ENCODE results near the gene PHACTR1.

PHACTR1 gene

DNA sequence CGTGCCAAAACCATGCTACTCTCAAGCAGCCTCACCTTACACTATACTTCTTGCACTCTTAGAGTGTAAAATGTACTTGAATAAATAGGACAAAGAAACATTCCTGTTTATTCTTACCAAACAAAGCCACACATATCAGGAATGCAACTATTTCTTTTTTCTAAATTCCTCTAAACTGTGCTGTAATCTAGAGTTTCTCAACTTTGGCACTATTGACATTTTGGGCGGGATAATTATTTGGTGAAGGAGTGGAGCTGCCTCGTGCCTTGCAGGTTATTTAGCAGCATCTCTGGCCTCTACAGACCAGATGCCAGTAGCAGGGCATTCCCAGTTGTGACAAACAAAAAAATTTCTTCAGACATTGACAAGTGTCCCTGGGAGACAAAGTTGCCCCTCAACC, 86.9 kb downstream of the PHACTR1 start:
- Histone ChIP-seq H3K4me1 (ENCODE audit: insufficient read depth, low read length) (no peaks in the 10 kb centered on the region; the same call in 1 of the 2 replicates), H3K27ac (ENCODE audit: low read length) (no peak overlapping the region), H3K9me3 (ENCODE audit: insufficient read depth, low read depth, low read length) (no peaks in the 10 kb centered on the region), H3K4me3 (ENCODE audit: low read length) (no peak overlapping the region), H3K9ac (ENCODE audit: low read depth, low read length) (no peak overlapping the region), H3K27me3 (ENCODE audit: insufficient read depth, low read length) (no peaks in the 10 kb centered on the region), H3K36me3 (ENCODE audit: insufficient read depth, low read depth, low read length) (no peaks in the 10 kb centered on the region)

GRCh38 chr6:12804952-12805645, 88.5 kb downstream of the PHACTR1 start:
- H3K4me3 ChIP-seq (ENCODE audit: low read length) = no peak overlapping the region
- no peaks in the 10 kb centered on the region for H3K9me3 ChIP-seq (ENCODE audit: insufficient read depth, low read depth, low read length)
- no peak overlapping the region for H3K27ac ChIP-seq (ENCODE audit: low read length)
- H3K36me3 ChIP-seq (ENCODE audit: insufficient read depth, low read depth, low read length) = no peaks in the 10 kb centered on the region
- no peaks in the 10 kb centered on the region; the same call in 1 of the 2 replicates for H3K4me1 ChIP-seq (ENCODE audit: insufficient read depth, low read length)
- no peaks in the 10 kb centered on the region for H3K27me3 ChIP-seq (ENCODE audit: insufficient read depth, low read length)
- H3K9ac ChIP-seq (ENCODE audit: low read depth, low read length) = no peak overlapping the region

DNA sequence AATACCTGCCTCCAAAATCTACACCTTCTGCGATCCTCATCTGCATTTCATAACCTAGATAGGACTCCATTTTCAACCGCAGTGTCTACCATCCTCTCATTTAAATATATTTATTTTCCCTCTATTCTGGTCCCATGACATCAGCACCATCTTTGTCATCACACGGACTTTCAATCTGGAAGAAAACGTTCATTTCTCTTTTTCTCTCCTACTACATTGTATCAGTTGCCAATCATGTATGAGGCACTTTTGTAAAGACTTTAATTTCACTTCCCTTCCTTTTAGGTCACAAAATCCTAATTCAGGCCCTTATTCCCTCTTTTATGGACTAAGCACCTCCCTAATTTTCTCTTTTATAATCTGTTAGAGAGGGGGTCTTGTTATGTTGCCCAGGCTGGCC, 89.6 kb downstream of the PHACTR1 start:
- Histone ChIP-seq H3K4me3 (ENCODE audit: low read length) (no peak overlapping the region), H3K27me3 (ENCODE audit: insufficient read depth, low read length) (no peaks in the 10 kb centered on the region), H3K9me3 (ENCODE audit: insufficient read depth, low read depth, low read length) (no peaks in the 10 kb centered on the region), H3K36me3 (ENCODE audit: insufficient read depth, low read depth, low read length) (no peaks in the 10 kb centered on the region), H3K27ac (ENCODE audit: low read length) (no peak overlapping the region), H3K9ac (ENCODE audit: low read depth, low read length) (no peak overlapping the region), H3K4me1 (ENCODE audit: insufficient read depth, low read length) (no peaks in the 10 kb centered on the region; the same call in 1 of the 2 replicates)

DNA sequence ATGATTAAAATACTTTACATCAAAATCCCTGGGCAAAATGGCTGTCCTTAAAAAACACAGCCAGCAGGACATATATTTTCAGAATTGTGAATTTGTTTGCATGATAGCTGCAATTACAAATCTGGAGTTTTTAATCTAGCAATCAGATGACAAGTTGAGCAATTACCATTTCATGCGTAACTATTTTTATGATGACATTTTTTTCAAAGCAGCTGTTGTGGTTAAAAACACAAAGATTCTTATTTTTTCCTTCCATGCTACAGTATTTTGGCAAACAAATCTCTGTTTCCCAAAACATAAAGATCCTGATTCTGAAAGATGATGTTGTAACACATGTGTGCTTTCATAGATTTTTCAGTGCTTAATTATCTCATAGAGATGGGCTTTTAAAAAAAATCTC, 90.2 kb downstream of the PHACTR1 start:
- no peak overlapping the region for H3K4me3 ChIP-seq (ENCODE audit: low read length)
- no peak overlapping the region for H3K27ac ChIP-seq (ENCODE audit: low read length)
- no peaks in the 10 kb centered on the region for H3K36me3 ChIP-seq (ENCODE audit: insufficient read depth, low read depth, low read length)
- no peaks in the 10 kb centered on the region for H3K27me3 ChIP-seq (ENCODE audit: insufficient read depth, low read length)
- H3K9ac ChIP-seq (ENCODE audit: low read depth, low read length) = no peak overlapping the region
- H3K4me1 ChIP-seq (ENCODE audit: insufficient read depth, low read length) = no peaks in the 10 kb centered on the region; the same call in none of the 2 replicates
- H3K9me3 ChIP-seq (ENCODE audit: insufficient read depth, low read depth, low read length) = no peaks in the 10 kb centered on the region

GRCh38 chr6:12811519-12811918, 95.0 kb downstream of the PHACTR1 start:
- no peak overlapping the region for H3K9ac ChIP-seq (ENCODE audit: low read depth, low read length)
- H3K4me3 ChIP-seq (ENCODE audit: low read length) = no peak overlapping the region
- H3K27ac ChIP-seq (ENCODE audit: low read length) = no peak overlapping the region
- H3K4me1 ChIP-seq (ENCODE audit: insufficient read depth, low read length) = peaks cover 3% of the 10 kb centered on the region; the same call in 1 of the 2 replicates
- no peaks in the 10 kb centered on the region for H3K36me3 ChIP-seq (ENCODE audit: insufficient read depth, low read depth, low read length)
- no peaks in the 10 kb centered on the region for H3K27me3 ChIP-seq (ENCODE audit: insufficient read depth, low read length)
- no peaks in the 10 kb centered on the region for H3K9me3 ChIP-seq (ENCODE audit: insufficient read depth, low read depth, low read length)

DNA sequence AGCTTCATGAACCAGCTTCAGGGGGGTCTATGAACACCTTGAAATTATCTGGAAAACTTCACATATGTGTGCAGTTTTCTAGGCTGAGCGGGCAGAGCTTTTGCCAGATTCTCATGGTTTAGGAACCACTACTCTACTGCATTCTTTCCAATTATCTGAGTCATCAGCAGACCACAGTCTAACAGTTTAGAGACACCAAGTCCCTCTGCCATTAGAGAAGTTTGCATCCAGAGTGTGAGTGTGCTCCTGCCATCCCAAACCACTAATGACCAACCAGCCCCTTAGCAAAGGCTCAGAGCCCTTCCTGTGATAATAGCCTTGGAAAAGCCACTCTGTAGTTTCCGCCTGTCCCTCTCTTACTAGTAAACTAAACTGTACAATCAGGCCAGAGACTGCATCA, 96.8 kb downstream of the PHACTR1 start:
- Histone ChIP-seq H3K36me3 (ENCODE audit: insufficient read depth, low read depth, low read length) (no peaks in the 10 kb centered on the region), H3K27ac (ENCODE audit: low read length) (no peak overlapping the region), H3K4me3 (ENCODE audit: low read length) (no peak overlapping the region), H3K9me3 (ENCODE audit: insufficient read depth, low read depth, low read length) (no peaks in the 10 kb centered on the region), H3K27me3 (ENCODE audit: insufficient read depth, low read length) (no peaks in the 10 kb centered on the region), H3K9ac (ENCODE audit: low read depth, low read length) (no peak overlapping the region), H3K4me1 (ENCODE audit: insufficient read depth, low read length) (peaks cover 3% of the 10 kb centered on the region; the same call in 1 of the 2 replicates)

DNA sequence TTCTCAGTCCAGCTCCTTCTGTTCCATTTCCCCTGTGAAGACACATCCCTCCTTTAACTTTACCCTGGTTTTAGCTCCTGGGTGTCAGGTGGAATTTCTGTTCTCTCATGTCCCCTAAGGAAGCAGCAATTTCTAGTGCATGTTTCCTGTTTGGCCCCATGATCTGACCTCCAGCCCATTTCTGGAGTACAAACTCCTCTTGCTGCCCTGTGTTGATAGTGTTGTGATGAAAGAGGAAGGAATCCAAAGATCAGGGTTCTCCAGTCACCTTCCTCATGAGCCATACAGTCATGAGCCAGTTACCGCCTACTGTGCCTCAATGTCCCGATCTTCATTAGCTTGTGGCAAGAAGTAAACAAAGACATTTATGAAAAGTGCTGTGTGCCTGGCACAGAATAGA, 97.4 kb downstream of the PHACTR1 start:
- H3K27me3 ChIP-seq (ENCODE audit: insufficient read depth, low read length) = no peaks in the 10 kb centered on the region
- H3K9me3 ChIP-seq (ENCODE audit: insufficient read depth, low read depth, low read length) = no peaks in the 10 kb centered on the region
- no peak overlapping the region for H3K4me3 ChIP-seq (ENCODE audit: low read length)
- no peak overlapping the region for H3K27ac ChIP-seq (ENCODE audit: low read length)
- peaks cover 3% of the 10 kb centered on the region; the same call in 1 of the 2 replicates for H3K4me1 ChIP-seq (ENCODE audit: insufficient read depth, low read length)
- no peak overlapping the region for H3K9ac ChIP-seq (ENCODE audit: low read depth, low read length)
- H3K36me3 ChIP-seq (ENCODE audit: insufficient read depth, low read depth, low read length) = no peaks in the 10 kb centered on the region

- Histone ChIP-seq H3K36me3 (ENCODE audit: insufficient read depth, low read depth, low read length) (no peaks in the 10 kb centered on the region), H3K4me1 (ENCODE audit: insufficient read depth, low read length) (peaks cover 3% of the 10 kb centered on the region; the same call in 1 of the 2 replicates), H3K4me3 (ENCODE audit: low read length) (no peak overlapping the region), H3K27me3 (ENCODE audit: insufficient read depth, low read length) (no peaks in the 10 kb centered on the region), H3K27ac (ENCODE audit: low read length) (no peak overlapping the region), H3K9ac (ENCODE audit: low read depth, low read length) (no peak overlapping the region), H3K9me3 (ENCODE audit: insufficient read depth, low read depth, low read length) (no peaks in the 10 kb centered on the region)
Observed at GRCh38 chr6:12815089-12815488, 98.5 kb downstream of the PHACTR1 start.

GRCh38 chr6:12815884-12816600, 99.5 kb downstream of the PHACTR1 start:
- no peak overlapping the region for H3K27ac ChIP-seq (ENCODE audit: low read length)
- H3K9ac ChIP-seq (ENCODE audit: low read depth, low read length) = no peak overlapping the region
- H3K4me3 ChIP-seq (ENCODE audit: low read length) = no peak overlapping the region
- H3K9me3 ChIP-seq (ENCODE audit: insufficient read depth, low read depth, low read length) = no peaks in the 10 kb centered on the region
- H3K4me1 ChIP-seq (ENCODE audit: insufficient read depth, low read length) = peaks cover 3% of the 10 kb centered on the region; the same call in 1 of the 2 replicates
- no peaks in the 10 kb centered on the region for H3K36me3 ChIP-seq (ENCODE audit: insufficient read depth, low read depth, low read length)
- H3K27me3 ChIP-seq (ENCODE audit: insufficient read depth, low read length) = no peaks in the 10 kb centered on the region

DNA sequence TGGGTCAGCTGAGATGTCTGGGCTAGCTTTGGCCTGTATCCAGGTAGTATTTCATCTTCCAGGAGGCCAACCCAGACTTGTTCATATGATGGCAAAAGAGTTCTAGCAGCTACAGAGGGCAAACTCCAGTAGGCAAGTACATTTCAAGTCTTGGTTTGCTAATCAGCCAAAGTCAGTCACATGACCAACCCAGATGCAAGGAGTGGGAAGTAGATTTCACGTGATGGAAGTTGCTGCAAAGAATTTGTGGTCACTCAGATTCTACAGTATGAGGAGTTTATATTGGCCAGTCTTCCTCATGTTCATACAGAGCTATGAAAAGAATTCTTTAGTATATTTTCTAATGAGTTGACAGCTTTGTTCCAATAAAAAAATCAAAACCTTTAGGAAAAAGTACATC, 101.8 kb downstream of the PHACTR1 start:
- H3K9ac ChIP-seq (ENCODE audit: low read depth, low read length) = no peak overlapping the region
- H3K4me3 ChIP-seq (ENCODE audit: low read length) = no peak overlapping the region
- 0 out of 2 replicates have a peak, but pooled peaks cover 3% of the 10 kb centered on the region for H3K4me1 ChIP-seq (ENCODE audit: insufficient read depth, low read length)
- no peaks in the 10 kb centered on the region for H3K9me3 ChIP-seq (ENCODE audit: insufficient read depth, low read depth, low read length)
- H3K36me3 ChIP-seq (ENCODE audit: insufficient read depth, low read depth, low read length) = no peaks in the 10 kb centered on the region
- H3K27ac ChIP-seq (ENCODE audit: low read length) = no peak overlapping the region
- H3K27me3 ChIP-seq (ENCODE audit: insufficient read depth, low read length) = no peaks in the 10 kb centered on the region

DNA sequence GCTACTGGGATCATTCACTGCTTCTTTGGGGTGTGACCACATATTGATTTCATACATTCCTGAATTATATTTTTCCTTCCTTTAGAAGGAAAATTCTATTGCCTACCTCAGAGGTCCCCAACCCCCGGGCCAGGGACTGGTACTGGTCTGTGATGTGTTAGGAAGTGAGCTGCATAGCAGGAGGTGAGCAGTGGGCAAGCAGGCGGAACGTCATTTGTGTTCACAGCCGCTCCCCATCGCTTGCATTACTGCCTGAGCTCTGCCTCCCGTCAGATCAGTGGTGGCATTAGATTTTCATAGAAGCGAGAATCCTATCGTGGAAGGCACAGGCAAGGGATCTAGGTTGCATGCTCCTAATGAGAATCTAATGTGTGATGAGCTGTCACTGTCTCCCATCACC, 107.3 kb downstream of the PHACTR1 start:
- H3K27ac ChIP-seq (ENCODE audit: low read length) = no peak overlapping the region
- peaks cover 15% of the 10 kb centered on the region; the same call in 1 of the 2 replicates for H3K4me1 ChIP-seq (ENCODE audit: insufficient read depth, low read length)
- H3K27me3 ChIP-seq (ENCODE audit: insufficient read depth, low read length) = no peaks in the 10 kb centered on the region
- H3K36me3 ChIP-seq (ENCODE audit: insufficient read depth, low read depth, low read length) = no peaks in the 10 kb centered on the region
- H3K4me3 ChIP-seq (ENCODE audit: low read length) = no peak overlapping the region
- H3K9ac ChIP-seq (ENCODE audit: low read depth, low read length) = no peak overlapping the region
- no peaks in the 10 kb centered on the region for H3K9me3 ChIP-seq (ENCODE audit: insufficient read depth, low read depth, low read length)

DNA sequence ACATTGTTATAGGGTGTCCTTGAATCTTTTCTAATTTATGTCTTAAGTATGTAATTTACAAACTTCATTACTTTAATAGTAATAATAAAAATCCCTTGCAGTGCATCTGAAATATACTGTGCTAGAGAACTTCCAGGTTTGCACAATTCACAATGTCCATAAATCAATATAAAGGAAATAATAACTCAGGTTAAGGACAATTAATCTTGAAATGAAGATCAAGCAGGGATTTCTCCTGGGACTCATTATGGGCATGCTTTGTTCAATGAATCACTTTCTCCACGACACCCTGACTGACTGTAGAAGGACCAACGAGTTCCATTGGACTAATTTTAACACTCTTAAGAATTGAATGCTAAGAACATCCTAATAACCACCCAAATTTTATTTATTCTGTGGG, 110.0 kb downstream of the PHACTR1 start:
- Histone ChIP-seq H3K9me3 (ENCODE audit: insufficient read depth, low read depth, low read length) (no peaks in the 10 kb centered on the region), H3K36me3 (ENCODE audit: insufficient read depth, low read depth, low read length) (no peaks in the 10 kb centered on the region), H3K4me1 (ENCODE audit: insufficient read depth, low read length) (peaks cover 15% of the 10 kb centered on the region; the same call in 1 of the 2 replicates), H3K27ac (ENCODE audit: low read length) (no peak overlapping the region), H3K9ac (ENCODE audit: low read depth, low read length) (no peak overlapping the region), H3K27me3 (ENCODE audit: insufficient read depth, low read length) (no peaks in the 10 kb centered on the region), H3K4me3 (ENCODE audit: low read length) (no peak overlapping the region)
